PC-3 (cell line): ENCODE data around the gene SERPINA5. TPM values are rescaled to one million over a fixed set of nuclear protein-coding genes. Genes with fewer than 3 reads are reported as not detected.

Experiments used
- ATAC-seq: fragments of 200-7000 bp; cut with Tn5 transposase; 2 replicates; pipeline ENCODE4 v1.9.1; 2020; ENCODE audit warnings: mild to moderate bottlenecking, moderate library complexity
- BruUV-seq: library from RNA; stranded (reverse); fragments of 400-500 nt; replicated peaks from 2 replicates; lab custom pipeline; 2021; lab: Mats Ljungman, UMichigan
- CTCF ChIA-PET: fragments of 300-600 bp; sonication (Branson Sonifier 250); formaldehyde crosslinking; loops from one replicate; lab custom pipeline; 2022; ENCODE audit warnings: antibody characterized with exemption; lab: Charles Lee
- POLR2A ChIA-PET: fragments of 300-600 bp; sonication (Branson Sonifier 250); formaldehyde crosslinking; loops from one replicate; lab custom pipeline; 2022; ENCODE audit warnings: antibody characterized with exemption; ENCODE audit not compliant: unreplicated experiment; lab: Charles Lee
- DNase-seq: peaks from one replicate; pipeline ENCODE4 v3.0.0-alpha.2; 2015
- H2AFZ ChIP-seq: fragments of 300-600 bp; sonication (generic); 2 replicates; pipeline ENCODE4 v1.6.0; 2016; ENCODE audit warnings: antibody characterized with exemption, low read length
- H3F3A ChIP-seq: fragments of 300-600 bp; sonication (generic); one replicate; pipeline ENCODE4 v1.6.0; 2017; ENCODE audit warnings: antibody characterized with exemption, low read length, control low read depth, mild to moderate bottlenecking; ENCODE audit not compliant: unreplicated experiment
- H3K27ac ChIP-seq: fragments of 300-600 bp; sonication (generic); 2 replicates; pipeline ENCODE4 v1.5.1; 2016; ENCODE audit warnings: mild to moderate bottlenecking, low read length
- H3K27me3 ChIP-seq: fragments of 300-600 bp; sonication (generic); 2 replicates; pipeline ENCODE4 v1.6.1; 2016; ENCODE audit warnings: low read length, mixed read lengths
- H3K36me3 ChIP-seq: fragments of 300-600 bp; sonication (generic); 2 replicates; pipeline ENCODE4 v1.6.1; 2016; ENCODE audit warnings: low read depth, mixed run types, low read length, mixed read lengths
- H3K4me1 ChIP-seq: fragments of 300-600 bp; sonication (generic); 2 replicates; pipeline ENCODE4 v1.5.1; 2016; ENCODE audit warnings: low read length; ENCODE audit not compliant: insufficient read depth
- H3K4me2 ChIP-seq: fragments of 300-600 bp; sonication (generic); 2 replicates; pipeline ENCODE4 v1.6.0; 2016; ENCODE audit warnings: low read length
- H3K4me3 ChIP-seq: fragments of 300-600 bp; sonication (generic); 2 replicates; pipeline ENCODE4 v1.5.1; 2016; ENCODE audit warnings: mild to moderate bottlenecking, low read length, mixed read lengths
- H3K79me2 ChIP-seq: fragments of 300-600 bp; sonication (generic); 2 replicates; pipeline ENCODE4 v1.6.1; 2017; ENCODE audit warnings: low read length, mixed read lengths
- H3K9ac ChIP-seq: fragments of 300-600 bp; sonication (generic); 2 replicates; pipeline ENCODE4 v1.6.0; 2016; ENCODE audit warnings: mild to moderate bottlenecking, low read length
- H3K9me2 ChIP-seq: fragments of 300-600 bp; sonication (generic); replicated peaks from 2 replicates; pipeline ENCODE4 v1.6.1; 2016; ENCODE audit warnings: mixed run types, low read length, mixed read lengths
- H3K9me3 ChIP-seq: fragments of 300-600 bp; sonication (generic); 2 replicates; pipeline ENCODE4 v1.6.1; 2016; ENCODE audit warnings: low read length, mixed read lengths
- H4K20me1 ChIP-seq: fragments of 300-600 bp; sonication (generic); 2 replicates; pipeline ENCODE4 v1.6.1; 2016; ENCODE audit warnings: low read length, mixed read lengths
- EZH2 ChIP-seq: fragments of 300-600 bp; sonication (generic); IDR thresholded peaks from one replicate; pipeline ENCODE4 v1.6.1; 2017; ENCODE audit warnings: antibody characterized with exemption, mild to moderate bottlenecking, low read length; ENCODE audit not compliant: unreplicated experiment
- EZH2phosphoT487 ChIP-seq: fragments of 300-600 bp; sonication (generic); IDR thresholded peaks from 2 replicates; pipeline ENCODE4 v1.6.1; 2018; ENCODE audit warnings: mild to moderate bottlenecking, antibody characterized with exemption, low read length, borderline replicate concordance
- intact Hi-C: fragments of 100-400 bp; cut with micrococcal nuclease; formaldehyde crosslinking; loops from 2 replicates; pipeline ENCODE4 v1.9.0; 2023
- total RNA-seq: library from RNA; depleted of rRNA; stranded (reverse); fragments of >200 nt; gene quantifications from 2 replicates; pipeline ENCODE4 v1.2.3, GENCODE V29; 2014
- TF ChIP-seq, protein P1 (sequence below): fragments of 300-600 bp; sonication (generic); conservative IDR thresholded peaks from 2 replicates; pipeline ENCODE4 v1.5.1; 2017; ENCODE audit warnings: antibody characterized with exemption, low read depth, mild to moderate bottlenecking, low read length

The SERPINA5 gene
- total RNA-seq, 1 experiment from 2014 or later, result not detected

DNA sequence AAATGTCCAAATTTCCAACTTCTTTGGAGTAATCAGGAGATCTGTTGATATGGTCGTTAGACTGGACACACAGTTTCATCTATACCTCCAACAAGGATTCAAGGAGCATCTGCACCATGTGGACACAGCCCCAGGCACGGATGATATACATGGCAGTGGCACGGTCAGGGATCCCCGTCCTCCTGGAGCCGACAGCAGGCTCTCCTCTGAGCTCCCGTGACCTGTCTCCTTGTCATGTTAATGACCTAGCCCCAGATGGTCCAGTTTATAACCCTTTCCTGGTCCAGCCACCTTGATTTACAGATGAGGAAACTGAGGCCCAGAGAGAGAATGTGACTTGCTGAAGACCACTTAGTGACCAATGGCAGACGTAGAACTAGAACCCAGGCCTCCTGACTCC is 36.5 kb upstream of the SERPINA5 start:
- no peaks in the 10 kb centered on the region for H3K27me3 ChIP-seq

GRCh38 chr14:94545131-94545841 is 35.9 kb upstream of the SERPINA5 start:
- Histone ChIP-seq H3K27ac (no peak overlapping the region), H3K36me3 (no peaks in the 10 kb centered on the region), H3K27me3 (no peaks in the 10 kb centered on the region), H3K4me1 (no peaks in the 10 kb centered on the region), H4K20me1 (no peaks in the 10 kb centered on the region), H3K9me3 (no peaks in the 10 kb centered on the region), H2AFZ (no peak overlapping the region), H3K4me2 (no peak overlapping the region), H3K79me2 (no peaks in the 10 kb centered on the region), H3K9me2 (no peaks in the 10 kb centered on the region), H3K4me3 (no peak overlapping the region), H3K9ac (no peak overlapping the region), H3F3A (no peaks in the 10 kb centered on the region)
- TF ChIP-seq, protein P1, sequence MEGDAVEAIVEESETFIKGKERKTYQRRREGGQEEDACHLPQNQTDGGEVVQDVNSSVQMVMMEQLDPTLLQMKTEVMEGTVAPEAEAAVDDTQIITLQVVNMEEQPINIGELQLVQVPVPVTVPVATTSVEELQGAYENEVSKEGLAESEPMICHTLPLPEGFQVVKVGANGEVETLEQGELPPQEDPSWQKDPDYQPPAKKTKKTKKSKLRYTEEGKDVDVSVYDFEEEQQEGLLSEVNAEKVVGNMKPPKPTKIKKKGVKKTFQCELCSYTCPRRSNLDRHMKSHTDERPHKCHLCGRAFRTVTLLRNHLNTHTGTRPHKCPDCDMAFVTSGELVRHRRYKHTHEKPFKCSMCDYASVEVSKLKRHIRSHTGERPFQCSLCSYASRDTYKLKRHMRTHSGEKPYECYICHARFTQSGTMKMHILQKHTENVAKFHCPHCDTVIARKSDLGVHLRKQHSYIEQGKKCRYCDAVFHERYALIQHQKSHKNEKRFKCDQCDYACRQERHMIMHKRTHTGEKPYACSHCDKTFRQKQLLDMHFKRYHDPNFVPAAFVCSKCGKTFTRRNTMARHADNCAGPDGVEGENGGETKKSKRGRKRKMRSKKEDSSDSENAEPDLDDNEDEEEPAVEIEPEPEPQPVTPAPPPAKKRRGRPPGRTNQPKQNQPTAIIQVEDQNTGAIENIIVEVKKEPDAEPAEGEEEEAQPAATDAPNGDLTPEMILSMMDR, result no peak
- TF ChIP-seq EZH2 (no peak), EZH2phosphoT487 (no peak)
- DNase-seq (no peak), ATAC-seq (no peak)
- BruUV-seq, result no TSS peak
- intact Hi-C loops, result no loop called here
- POLR2A ChIA-PET, result no interaction called here
- CTCF ChIA-PET, result no interaction called here

More for the DNA sequence above, 36.5 kb upstream of the SERPINA5 start:
- ATAC-seq (no peak), DNase-seq (no peak)
- Histone ChIP-seq H2AFZ (no peak overlapping the region), H3F3A (no peaks in the 10 kb centered on the region), H3K9me2 (no peaks in the 10 kb centered on the region), H3K9me3 (no peaks in the 10 kb centered on the region), H3K4me3 (no peak overlapping the region), H3K9ac (no peak overlapping the region), H3K36me3 (no peaks in the 10 kb centered on the region), H3K79me2 (no peaks in the 10 kb centered on the region), H3K27ac (no peak overlapping the region), H3K4me1 (no peaks in the 10 kb centered on the region), H3K4me2 (no peak overlapping the region), H4K20me1 (no peaks in the 10 kb centered on the region)
- intact Hi-C loops, result no loop called here
- no TSS peak for BruUV-seq
- POLR2A ChIA-PET, result no interaction called here
- TF ChIP-seq EZH2 (no peak), EZH2phosphoT487 (no peak)
- TF ChIP-seq, protein P1, result no peak
- CTCF ChIA-PET, result no interaction called here

DNA sequence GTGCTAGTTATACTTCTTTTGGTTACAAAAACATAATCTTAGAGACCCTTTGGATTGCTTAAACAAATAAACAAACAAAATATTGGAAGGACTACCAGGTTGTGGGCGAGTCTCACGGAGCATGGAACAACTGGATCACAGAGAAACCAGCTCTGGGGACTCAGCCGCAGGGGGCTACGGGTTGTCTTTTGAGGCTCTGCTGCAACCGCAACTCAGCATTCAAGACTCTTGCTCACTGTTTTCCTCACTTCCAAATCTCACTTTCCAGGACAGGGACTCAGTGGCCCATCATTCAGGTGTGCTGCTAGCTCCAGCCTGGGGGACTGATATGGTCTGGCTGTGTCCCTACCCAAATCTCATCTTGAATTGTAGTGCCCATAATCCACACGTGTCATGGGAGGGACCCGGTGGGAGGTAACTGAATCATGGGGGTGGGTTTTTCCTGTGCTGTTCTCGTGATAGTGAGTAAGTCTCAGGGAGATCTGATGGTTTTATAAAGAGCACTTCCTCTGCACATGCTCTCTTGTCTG is 34.0 kb upstream of the SERPINA5 start:
- DNase-seq, result no peak
- no peak overlapping the region for H3K4me2 ChIP-seq
- H3K4me1 ChIP-seq, result no peaks in the 10 kb centered on the region
- no peak overlapping the region for H3K9ac ChIP-seq
- H3K27ac ChIP-seq, result no peak overlapping the region
- no TSS peak for BruUV-seq
- POLR2A ChIA-PET, result no interaction called here
- no peak overlapping the region for H3K4me3 ChIP-seq
- TF ChIP-seq, protein P1, result no peak
- TF ChIP-seq EZH2 (no peak), EZH2phosphoT487 (no peak)
- CTCF ChIA-PET, result no interaction called here
- H3K36me3 ChIP-seq, result no peaks in the 10 kb centered on the region
- intact Hi-C loops, result no loop called here
- no peaks in the 10 kb centered on the region for H3K9me2 ChIP-seq
- H3K9me3 ChIP-seq, result no peaks in the 10 kb centered on the region
- no peaks in the 10 kb centered on the region for H3K27me3 ChIP-seq
- H4K20me1 ChIP-seq, result no peaks in the 10 kb centered on the region
- no peak for ATAC-seq
- no peak overlapping the region for H2AFZ ChIP-seq
- no peaks in the 10 kb centered on the region for H3F3A ChIP-seq
- H3K79me2 ChIP-seq, result no peaks in the 10 kb centered on the region
